ENCODE results near the gene HINT2. TPM values are rescaled to one million over a fixed set of nuclear protein-coding genes. Genes with fewer than 3 reads are reported as not detected.

HINT2 gene
- total RNA-seq, 1 experiment from 2014 or later, result 35.9 TPM

GRCh38 chr9:35771943-35772342 is 42.9 kb downstream of the HINT2 start:
- H3K27me3 Mint-ChIP-seq (ENCODE audit: low read depth), result no peaks in the 10 kb centered on the region
- Histone ChIP-seq H3K14ac (ENCODE audit: insufficient read depth, low read length) (no peak overlapping the region), H2AK5ac (ENCODE audit: insufficient read length, low read length) (no peak overlapping the region), H2BK5ac (ENCODE audit: insufficient read length, low read length) (no peak overlapping the region), H2BK20ac (ENCODE audit: low read depth, low read length, poor library complexity, severe bottlenecking) (no peak overlapping the region), H3T11ph (ENCODE audit: low read length) (no peak overlapping the region), H2BK12ac (ENCODE audit: insufficient read length, low read depth, low read length) (no peak overlapping the region), H4K5ac (ENCODE audit: insufficient read length, low read depth, low read length) (no peak overlapping the region), H3K56ac (ENCODE audit: insufficient read length, low read depth, low read length) (no peak overlapping the region), H3K4ac (ENCODE audit: low read depth, low read length) (no peak overlapping the region), H3K27me3 (ENCODE audit: insufficient read depth, low read length) (no peaks in the 10 kb centered on the region), H3K23ac (ENCODE audit: insufficient read length, low read depth, low read length) (no peak overlapping the region), H3K18ac (ENCODE audit: insufficient read length, low read depth, low read length) (no peak overlapping the region), H3K79me2 (ENCODE audit: insufficient read depth, low read length) (no peaks in the 10 kb centered on the region), H3K4me2 (ENCODE audit: insufficient read depth, insufficient read length, low read length) (no peak overlapping the region), H3K79me1 (ENCODE audit: insufficient read depth, low read depth, low read length, poor library complexity, severe bottlenecking) (no peaks in the 10 kb centered on the region), H4K20me1 (ENCODE audit: control insufficient read depth, insufficient read depth, insufficient read length) (no peaks in the 10 kb centered on the region), H2AFZ (ENCODE audit: low read length) (no peak overlapping the region), H2BK120ac (ENCODE audit: low read depth, low read length, poor library complexity, severe bottlenecking) (no peak overlapping the region), H4K8ac (replicated peaks; ENCODE audit: insufficient read length, low read depth, low read length) (no peak overlapping the region), H3K9me3 (ENCODE audit: control insufficient read depth, low read depth, low read length) (no peaks in the 10 kb centered on the region), H3K23me2 (ENCODE audit: insufficient read length, low read depth, low read length, poor library complexity, severe bottlenecking) (no peaks in the 10 kb centered on the region), H3K4me1 (ENCODE audit: insufficient read depth, low read length) (peaks cover 4% of the 10 kb centered on the region; the same call in 1 of the 2 replicates), H2BK15ac (ENCODE audit: low read depth, low read length) (no peak overlapping the region), H3K9ac (ENCODE audit: extremely low read depth, insufficient read length, low read length) (no peak overlapping the region), H3K27ac (ENCODE audit: insufficient read length, low read depth, low read length) (no peak overlapping the region), H4K91ac (ENCODE audit: insufficient read length, low read depth, low read length) (no peak overlapping the region)
- no peak overlapping the region for H3K27ac Mint-ChIP-seq
- H3K4me1 Mint-ChIP-seq, result peaks cover 15 to 19% of the 10 kb centered on the region in 2 experiments
- no peaks in the 10 kb centered on the region for H3K9me3 Mint-ChIP-seq
- no peaks in the 10 kb centered on the region for H3K36me3 Mint-ChIP-seq (ENCODE audit: insufficient read depth in 1 of 3, low read depth in 3 of 3)
- WGBS (ENCODE audit: extremely low coverage, insufficient read length, low lambda C conversion rate), result no CpG with 5 or more reads among the region's 3 CpGs
- TF ChIP-seq, protein P1, sequence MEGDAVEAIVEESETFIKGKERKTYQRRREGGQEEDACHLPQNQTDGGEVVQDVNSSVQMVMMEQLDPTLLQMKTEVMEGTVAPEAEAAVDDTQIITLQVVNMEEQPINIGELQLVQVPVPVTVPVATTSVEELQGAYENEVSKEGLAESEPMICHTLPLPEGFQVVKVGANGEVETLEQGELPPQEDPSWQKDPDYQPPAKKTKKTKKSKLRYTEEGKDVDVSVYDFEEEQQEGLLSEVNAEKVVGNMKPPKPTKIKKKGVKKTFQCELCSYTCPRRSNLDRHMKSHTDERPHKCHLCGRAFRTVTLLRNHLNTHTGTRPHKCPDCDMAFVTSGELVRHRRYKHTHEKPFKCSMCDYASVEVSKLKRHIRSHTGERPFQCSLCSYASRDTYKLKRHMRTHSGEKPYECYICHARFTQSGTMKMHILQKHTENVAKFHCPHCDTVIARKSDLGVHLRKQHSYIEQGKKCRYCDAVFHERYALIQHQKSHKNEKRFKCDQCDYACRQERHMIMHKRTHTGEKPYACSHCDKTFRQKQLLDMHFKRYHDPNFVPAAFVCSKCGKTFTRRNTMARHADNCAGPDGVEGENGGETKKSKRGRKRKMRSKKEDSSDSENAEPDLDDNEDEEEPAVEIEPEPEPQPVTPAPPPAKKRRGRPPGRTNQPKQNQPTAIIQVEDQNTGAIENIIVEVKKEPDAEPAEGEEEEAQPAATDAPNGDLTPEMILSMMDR (conservative IDR thresholded peaks at IDR 0.05), result no peak
- DNase-seq, result no peak
- no peak overlapping the region for H3K4me3 Mint-ChIP-seq

Data from H9 (cell line).